ENCODE results near the gene KCNMA1.

GRCh38 chr10:77002872-77003271 lies 634.7 kb downstream of the KCNMA1 start:
- TF ChIP-seq CTCF (IDR thresholded peaks at IDR 0.05) (no peak), POLR2A (IDR thresholded peaks at IDR 0.05) (no peak)

Measured in vagina (tissue), 2 donors.